IPS DF 19.7 (cell line): ENCODE data around the gene TUBB1.

Source experiments
- DNase-seq: peaks from one replicate; pipeline ENCODE4 v3.0.0-alpha.2; 2013; ENCODE audit warnings: low read depth, low spot score

The TUBB1 gene

DNA sequence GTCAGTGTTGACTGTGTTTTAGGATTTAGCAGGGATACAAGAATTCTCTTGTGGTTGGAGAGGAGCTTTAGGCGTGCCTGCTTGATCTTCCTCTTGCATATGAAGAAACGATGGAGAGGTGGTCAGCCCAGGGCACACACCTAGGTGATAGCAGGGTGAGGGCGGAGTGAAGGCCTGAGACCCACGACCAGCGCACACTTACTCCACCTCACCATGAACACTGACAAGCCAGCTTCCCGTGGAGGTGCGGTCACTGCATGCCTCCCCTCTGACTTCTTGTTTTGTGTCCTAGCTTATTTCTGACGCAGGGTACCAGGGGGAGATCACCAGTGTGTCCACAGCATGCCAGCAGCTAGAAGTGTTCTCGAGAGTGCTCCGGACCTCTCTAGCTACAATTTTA lies 30.0 kb upstream of the TUBB1 start:
- no peak for DNase-seq

DNA sequence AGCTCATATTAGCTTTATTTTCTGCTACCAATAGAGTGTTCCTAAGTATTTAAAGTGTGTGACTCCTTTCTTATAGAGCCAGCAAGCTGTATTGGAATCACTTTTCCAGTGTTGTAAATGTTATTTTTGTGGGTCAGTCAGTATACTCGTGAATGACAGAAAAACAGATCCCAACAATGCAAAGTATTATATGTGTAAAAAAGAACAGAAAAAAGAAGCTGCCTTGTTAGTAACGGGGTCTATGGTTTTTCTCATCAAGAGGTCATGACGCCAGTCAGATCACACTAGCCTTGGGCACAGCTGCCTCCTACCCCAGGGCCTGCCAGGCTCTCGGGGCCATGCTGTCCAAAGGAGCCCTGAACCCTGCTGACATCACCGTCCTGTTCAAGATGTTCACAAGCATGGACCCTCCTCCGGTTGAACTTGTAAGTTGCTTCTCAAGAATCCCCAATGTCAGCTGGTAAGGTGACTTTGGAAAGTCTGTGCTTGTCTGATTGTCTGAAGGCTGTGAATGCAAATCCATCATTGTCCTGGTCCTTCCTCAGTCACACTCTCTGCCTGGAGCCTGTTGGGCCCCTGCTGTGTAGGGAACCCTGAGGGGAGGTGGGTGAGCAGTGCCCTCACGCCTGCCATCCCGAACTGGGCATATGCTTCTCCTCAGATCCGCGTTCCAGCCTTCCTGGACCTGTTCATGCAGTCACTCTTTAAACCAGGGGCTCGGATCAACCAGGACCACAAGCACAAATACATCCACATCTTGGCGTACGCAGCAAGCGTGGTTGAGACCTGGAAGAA lies 28.4 kb upstream of the TUBB1 start:
- no peak for DNase-seq

DNA sequence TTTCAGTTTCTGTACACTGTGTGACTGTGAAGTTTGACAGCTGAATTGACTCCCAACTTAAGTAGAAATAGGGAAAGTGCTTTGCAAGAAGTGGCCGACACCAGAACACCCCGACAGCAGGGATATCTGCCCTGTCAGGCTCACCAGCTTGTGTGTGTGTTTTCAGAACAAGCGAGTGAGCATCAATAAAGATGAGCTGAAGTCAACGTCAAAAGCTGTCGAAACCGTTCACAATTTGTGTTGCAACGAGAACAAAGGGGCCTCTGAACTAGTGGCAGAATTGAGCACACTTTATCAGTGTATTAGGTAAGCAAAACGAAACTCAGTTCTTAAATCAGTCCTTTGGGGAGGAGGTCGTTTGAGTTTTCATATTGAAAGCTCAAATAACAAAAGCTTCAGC lies 27.5 kb upstream of the TUBB1 start:
- no peak for DNase-seq

DNA sequence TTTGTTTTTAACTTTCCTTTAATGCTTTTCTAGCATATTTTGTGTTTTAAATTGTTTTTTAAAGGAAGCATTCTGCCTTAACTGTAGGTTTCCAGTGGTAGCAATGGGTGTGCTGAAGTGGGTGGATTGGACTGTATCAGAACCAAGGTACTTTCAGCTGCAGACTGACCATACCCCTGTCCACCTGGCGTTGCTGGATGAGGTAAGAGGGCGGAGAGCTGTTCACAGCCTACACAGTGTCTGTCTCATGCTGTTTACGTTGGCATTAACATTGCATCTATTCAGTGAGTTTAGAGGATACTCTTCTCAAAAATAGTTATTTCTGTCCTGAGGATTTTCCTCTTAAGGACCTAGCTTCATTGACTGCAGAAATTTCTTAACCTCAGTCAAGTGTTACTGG lies 26.3 kb upstream of the TUBB1 start:
- no peak for DNase-seq

- DNase-seq, result no peak
Observed at GRCh38 chr20:58993332-58994248, 25.6 kb upstream of the TUBB1 start.

DNA sequence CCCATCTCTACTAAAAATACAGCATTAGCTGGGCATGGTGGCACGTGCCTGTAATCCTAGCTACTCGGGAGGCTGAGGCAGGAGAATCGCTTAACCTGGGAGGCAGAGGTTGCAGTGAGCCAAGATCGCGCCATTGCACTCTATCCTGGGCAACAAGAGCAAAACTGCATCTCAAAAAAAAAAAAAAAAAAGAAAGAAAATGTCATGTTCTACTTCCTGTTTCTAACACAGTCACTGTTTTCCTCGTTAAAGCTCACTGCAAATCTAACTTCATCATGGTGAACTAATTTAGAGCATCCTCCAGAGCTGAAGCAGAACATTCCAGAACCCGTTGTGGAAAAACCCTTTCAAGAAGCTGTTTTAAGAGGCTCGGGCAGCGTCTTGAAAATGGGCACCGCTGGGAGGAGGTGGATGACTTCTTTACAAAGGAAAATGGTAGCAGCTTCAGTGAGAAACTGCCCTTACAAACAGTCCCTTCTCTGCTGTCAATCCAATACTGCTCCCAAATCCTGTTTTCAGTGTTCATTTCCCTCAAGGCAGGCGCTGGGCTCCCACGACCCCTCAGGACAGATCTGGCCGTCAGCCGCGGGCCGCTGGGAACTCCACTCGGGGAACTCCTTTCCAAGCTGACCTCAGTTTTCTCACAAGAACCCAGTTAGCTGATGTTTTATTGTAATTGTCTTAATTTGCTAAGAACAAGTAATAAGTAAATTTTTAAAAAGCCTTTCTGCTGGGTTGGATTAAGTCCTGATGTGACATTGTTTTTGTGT lies 24.7 kb upstream of the TUBB1 start:
- no peak for DNase-seq

GRCh38 chr20:58995461-58996225 lies 23.6 kb upstream of the TUBB1 start:
- no peak for DNase-seq

DNA sequence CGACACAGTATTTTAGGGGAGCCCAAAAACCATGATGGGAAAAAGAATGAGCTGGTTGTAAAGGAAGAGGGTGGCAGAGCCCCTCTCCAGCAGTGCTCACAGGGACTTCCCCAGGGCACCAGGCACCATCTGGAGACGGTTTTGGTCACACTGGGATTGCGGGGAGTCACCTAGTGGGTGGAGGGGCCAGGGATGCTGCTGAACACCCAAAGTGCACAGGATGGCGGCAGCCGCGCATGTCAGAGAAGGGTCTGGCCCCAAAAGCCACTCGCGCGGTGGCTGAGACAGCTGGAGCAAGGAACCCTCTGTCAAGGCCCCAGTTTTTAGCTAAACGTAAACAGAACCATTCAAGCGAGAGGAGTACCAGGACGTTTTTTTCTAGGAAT lies 23.0 kb upstream of the TUBB1 start:
- no peak for DNase-seq

GRCh38 chr20:58997141-58997770 lies 22.0 kb upstream of the TUBB1 start:
- no peak for DNase-seq

- no peak for DNase-seq
Observed at GRCh38 chr20:58998656-58999055, 20.6 kb upstream of the TUBB1 start.

GRCh38 chr20:59000326-59000725 lies 18.9 kb upstream of the TUBB1 start:
- no peak for DNase-seq

DNA sequence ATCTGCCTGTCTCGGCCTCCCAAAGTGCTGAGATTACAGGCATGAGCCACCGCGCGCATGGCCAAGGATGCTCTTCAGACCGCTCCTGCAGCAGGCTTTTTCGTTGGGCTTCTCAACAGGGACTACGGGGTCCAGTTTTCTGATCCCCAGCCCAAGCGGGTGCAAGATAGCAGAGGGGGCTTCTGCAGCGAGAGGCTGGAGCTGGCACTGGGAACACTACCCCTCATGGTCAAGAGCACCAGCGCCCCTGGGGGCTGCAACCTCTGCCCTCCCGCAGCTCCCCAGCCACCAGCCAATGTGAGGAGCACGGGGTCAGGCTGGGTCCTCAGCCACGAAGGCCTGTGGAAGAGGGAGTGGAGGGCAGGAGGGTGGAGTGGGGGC lies 18.2 kb upstream of the TUBB1 start:
- DNase-seq, result no peak

DNA sequence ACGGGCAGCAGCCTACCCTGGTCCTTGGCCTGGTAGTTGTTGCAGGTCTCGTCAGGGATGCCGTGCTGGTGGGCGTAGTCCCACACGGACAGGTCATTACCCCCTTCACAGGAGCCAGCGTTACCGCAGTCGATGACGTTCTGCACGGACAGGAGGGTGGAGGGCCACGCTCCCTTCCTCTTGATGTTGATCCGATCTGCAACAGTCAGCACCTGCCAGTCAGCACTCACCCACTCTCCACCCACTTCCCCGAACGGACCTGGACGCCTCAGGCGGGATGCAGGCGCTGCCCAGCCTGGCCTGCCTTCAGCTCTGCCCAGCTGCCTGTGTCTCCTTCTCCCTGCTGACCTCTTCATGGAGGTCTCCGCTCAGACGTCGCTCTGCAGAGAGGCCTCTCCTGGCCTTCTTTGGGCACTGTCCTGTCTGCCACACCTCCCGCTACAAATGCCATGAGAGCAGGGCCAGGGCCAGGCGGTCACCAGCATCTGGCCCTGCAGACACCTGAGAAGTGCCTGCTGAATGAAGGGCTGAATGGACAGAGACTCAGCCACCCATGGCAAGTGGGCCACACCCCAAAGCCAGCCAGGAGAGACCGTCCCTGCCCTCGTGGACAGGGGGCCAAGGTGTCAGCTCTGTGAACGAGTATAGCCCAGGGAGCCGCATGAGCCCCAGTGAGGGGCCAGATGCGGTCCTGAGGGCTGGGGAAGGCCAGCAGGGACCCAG lies 17.6 kb upstream of the TUBB1 start:
- no peak for DNase-seq

- no peak for DNase-seq
Observed at GRCh38 chr20:59002388-59002787, 16.8 kb upstream of the TUBB1 start.

DNA sequence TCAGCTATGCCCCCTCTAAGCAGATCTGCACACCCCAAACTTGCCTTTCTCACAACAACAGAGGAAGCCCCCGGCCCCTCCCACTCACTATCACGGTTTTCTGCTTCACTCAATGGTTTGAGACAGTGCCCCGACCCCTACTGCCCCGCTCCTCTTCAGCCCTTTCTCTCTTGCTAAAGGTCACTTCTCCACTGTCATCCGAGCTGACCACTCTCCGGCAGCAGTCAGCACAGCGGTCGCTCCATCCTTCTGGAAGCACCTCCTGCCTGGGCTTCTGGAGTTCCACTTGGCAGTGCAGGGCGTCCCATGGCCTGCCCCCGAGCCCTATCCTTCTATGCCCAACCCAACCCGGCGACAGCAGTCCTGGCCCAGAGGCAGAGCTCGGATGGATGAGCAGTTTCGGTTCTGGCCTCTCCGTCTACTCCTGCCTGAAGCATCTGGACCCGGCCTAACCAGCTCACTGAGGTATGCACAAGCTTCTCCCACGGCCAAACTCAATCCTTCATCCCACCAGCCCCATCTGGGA lies 16.3 kb upstream of the TUBB1 start:
- no peak for DNase-seq

DNA sequence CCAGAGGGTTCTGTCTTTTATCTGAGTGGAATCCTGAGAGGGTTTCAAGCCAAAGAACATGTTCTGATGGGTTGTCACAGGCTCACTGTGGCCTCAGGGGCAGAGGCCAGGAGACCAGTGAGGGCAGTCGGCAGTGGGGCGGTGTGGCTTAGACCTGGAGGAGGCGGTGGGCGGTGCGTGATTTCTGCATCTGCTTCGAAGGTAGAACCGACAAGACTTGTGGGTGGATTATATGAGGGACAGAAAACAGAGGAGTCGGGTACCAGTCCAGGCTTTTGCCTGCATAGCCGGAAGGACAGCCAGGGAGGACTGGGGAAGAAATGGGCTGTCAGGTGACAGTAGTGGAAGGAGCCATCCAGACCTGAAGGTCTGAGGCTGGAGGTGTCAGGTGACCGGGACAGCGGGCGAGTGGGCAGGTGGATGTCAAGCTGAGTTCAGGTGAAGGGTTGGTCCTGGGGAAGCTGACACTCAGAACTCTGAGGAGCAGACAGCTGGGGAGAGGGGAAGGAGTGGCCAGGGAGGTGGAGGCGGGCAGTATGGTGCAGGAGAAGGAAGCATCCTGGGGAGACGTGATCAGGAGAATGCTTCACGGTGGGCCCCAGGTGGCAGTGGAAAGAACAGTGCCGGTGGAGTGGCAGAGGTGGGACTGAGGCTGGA lies 15.3 kb upstream of the TUBB1 start:
- no peak for DNase-seq

DNA sequence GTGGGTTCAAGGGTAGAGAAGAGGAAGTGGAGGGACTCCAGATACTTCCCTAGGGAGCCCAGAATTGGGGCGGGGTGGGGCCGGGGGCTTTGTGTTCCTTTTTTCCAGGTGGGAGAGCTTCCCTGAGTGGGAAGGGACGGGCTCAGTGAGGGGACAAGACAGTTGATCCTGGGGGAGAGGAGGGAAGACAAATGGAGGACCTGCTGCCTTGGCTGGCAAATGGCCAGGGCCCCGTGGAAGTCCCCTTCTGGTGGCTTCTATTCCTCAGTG lies 14.8 kb upstream of the TUBB1 start:
- DNase-seq, result no peak

DNA sequence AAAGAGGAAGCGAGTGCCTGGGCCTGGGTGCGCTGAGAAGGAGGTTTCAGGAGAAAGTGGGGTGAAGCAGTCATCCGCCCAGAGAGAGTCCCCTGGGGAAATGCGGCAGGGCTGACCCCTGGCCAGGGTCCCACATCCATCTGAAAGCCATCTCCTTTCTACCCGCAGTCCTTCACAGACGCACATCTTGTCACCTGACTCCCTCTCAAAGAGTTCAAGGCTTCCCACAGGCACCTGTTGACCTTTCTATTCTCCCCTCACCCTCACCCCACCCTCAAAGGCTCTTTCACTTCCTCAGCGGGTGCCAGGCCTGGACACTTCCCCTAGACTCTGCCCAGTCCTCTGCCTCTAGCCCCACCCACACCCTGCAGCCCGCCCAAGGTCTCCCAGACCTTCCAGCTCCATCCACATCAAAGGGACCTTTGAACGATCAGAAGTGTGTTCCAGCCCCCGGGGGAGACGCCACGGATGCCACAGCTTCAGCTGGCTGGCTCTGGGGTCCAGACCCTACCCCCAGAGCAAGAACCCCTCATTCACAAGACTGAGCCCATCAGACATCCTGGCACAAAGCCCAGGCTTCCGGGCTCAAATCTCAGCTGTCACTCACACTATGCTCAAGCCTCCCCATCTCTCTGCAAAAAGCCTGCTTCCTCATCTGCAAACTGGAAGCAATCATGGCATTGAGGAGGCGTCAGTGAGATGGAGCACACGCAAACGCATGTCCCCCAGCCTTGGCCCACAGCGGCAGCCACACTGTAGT lies 14.3 kb upstream of the TUBB1 start:
- DNase-seq, result no peak

GRCh38 chr20:59005523-59006166 lies 13.6 kb upstream of the TUBB1 start:
- DNase-seq, result no peak
